ENCODE measurements around the gene SLC6A6. TPM values are rescaled to one million over a fixed set of nuclear protein-coding genes. Genes with fewer than 3 reads are reported as not detected.

The SLC6A6 gene
- total and polyA plus RNA-seq, 4 donors, result 0.92 to 7.2 (median 2.9) TPM

DNA sequence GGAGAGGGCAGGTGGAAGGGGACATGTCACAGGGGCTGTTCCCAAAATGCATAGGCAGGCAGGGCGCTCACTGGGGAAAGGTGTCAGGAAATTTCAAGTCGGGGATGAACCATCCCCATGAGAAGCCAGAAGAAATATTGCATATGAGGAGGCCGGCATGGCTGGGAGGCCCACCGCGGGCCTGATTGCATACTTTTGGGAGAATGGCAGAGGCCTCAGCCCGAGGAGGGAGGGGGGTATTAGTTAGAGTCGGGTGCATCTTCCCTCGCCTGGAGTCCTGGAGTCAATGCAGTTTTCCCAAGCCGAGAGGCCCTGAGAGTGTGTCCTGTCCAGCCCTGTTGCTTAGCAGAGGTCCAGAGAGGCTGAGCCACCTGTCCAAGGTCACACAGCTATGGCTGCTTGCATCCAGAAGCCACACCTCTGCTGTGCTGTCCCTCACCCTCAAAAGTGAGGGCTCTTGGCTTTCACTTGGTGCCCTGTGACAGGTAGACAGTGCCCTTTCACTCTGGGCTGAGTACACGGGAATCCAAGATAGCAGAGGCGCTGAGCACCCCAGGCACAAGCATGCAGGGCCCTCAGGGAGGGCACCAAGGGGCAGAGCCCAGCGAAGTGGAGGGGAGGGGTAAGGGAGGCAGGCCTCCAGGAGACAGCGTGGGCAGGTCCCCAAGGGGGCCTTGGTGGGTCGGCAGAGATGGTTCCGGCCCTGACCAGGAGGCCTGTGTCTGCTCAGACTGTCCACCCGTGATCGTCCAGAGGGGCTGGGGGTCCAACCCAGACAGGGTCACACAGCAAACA, 89.2 kb downstream of the SLC6A6 start:
- H3K27me3 ChIP-seq (ENCODE audit: control insufficient read depth in 4 of 4, insufficient read depth in 4 of 4, low read length in 3 of 4), result no peaks in the 10 kb centered on the region
- no peak for DNase-seq (ENCODE audit: low spot score)
- 92% methylated on average over 17 of the region's 17 CpGs for WGBS
- H3K9ac ChIP-seq (ENCODE audit: low read depth in 1 of 2, low read length in 2 of 2), result no peak overlapping the region
- H3K4me3 ChIP-seq (ENCODE audit: low read depth in 1 of 3, low read length in 3 of 3), result no peak overlapping the region
- H3K27ac ChIP-seq (ENCODE audit: low read depth in 1 of 2, low read length in 2 of 2), result no peak overlapping the region
- H3K36me3 ChIP-seq (ENCODE audit: control insufficient read depth in 4 of 4, insufficient read depth in 3 of 4, low read depth in 1 of 4, low read length in 3 of 4), result no peaks in the 10 kb centered on the region
- no peaks in the 10 kb centered on the region for H3K4me1 ChIP-seq (ENCODE audit: control insufficient read depth in 4 of 4, insufficient read depth in 4 of 4, low read length in 3 of 4)
- no peaks in the 10 kb centered on the region for H3K9me3 ChIP-seq (ENCODE audit: control insufficient read depth in 4 of 4, low read length in 3 of 4)
- TF ChIP-seq RXRA (IDR thresholded peaks at IDR 0.05) (no peak), EGR1 (IDR thresholded peaks at IDR 0.05; ENCODE audit: low read depth in 2 of 2) (no peak), HNF4A (conservative IDR thresholded peaks at IDR 0.05) (no peak), GABPA (IDR thresholded peaks at IDR 0.05 in 1 of 2, conservative IDR thresholded peaks at IDR 0.05 in 1 of 2) (no peak), FOXA2 (IDR thresholded peaks at IDR 0.05) (no peak), FOXA1 (IDR thresholded peaks at IDR 0.05) (no peak), CTCF (IDR thresholded peaks at IDR 0.05; ENCODE audit: low read depth, low read length, missing input control) (no peak)
- TF ChIP-seq, protein P1, sequence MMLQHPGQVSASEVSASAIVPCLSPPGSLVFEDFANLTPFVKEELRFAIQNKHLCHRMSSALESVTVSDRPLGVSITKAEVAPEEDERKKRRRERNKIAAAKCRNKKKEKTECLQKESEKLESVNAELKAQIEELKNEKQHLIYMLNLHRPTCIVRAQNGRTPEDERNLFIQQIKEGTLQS (IDR thresholded peaks at IDR 0.05), result no peak
- TF ChIP-seq, protein P2, sequence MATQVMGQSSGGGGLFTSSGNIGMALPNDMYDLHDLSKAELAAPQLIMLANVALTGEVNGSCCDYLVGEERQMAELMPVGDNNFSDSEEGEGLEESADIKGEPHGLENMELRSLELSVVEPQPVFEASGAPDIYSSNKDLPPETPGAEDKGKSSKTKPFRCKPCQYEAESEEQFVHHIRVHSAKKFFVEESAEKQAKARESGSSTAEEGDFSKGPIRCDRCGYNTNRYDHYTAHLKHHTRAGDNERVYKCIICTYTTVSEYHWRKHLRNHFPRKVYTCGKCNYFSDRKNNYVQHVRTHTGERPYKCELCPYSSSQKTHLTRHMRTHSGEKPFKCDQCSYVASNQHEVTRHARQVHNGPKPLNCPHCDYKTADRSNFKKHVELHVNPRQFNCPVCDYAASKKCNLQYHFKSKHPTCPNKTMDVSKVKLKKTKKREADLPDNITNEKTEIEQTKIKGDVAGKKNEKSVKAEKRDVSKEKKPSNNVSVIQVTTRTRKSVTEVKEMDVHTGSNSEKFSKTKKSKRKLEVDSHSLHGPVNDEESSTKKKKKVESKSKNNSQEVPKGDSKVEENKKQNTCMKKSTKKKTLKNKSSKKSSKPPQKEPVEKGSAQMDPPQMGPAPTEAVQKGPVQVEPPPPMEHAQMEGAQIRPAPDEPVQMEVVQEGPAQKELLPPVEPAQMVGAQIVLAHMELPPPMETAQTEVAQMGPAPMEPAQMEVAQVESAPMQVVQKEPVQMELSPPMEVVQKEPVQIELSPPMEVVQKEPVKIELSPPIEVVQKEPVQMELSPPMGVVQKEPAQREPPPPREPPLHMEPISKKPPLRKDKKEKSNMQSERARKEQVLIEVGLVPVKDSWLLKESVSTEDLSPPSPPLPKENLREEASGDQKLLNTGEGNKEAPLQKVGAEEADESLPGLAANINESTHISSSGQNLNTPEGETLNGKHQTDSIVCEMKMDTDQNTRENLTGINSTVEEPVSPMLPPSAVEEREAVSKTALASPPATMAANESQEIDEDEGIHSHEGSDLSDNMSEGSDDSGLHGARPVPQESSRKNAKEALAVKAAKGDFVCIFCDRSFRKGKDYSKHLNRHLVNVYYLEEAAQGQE (IDR thresholded peaks at IDR 0.05), result no peak
- TF ChIP-seq, protein P3, sequence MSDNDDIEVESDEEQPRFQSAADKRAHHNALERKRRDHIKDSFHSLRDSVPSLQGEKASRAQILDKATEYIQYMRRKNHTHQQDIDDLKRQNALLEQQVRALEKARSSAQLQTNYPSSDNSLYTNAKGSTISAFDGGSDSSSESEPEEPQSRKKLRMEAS (IDR thresholded peaks at IDR 0.05), result no peak

GRCh38 chr3:14492948-14493881, 90.8 kb downstream of the SLC6A6 start:
- Histone ChIP-seq H3K9me3 (ENCODE audit: control insufficient read depth in 4 of 4, low read length in 3 of 4) (no peaks in the 10 kb centered on the region), H3K36me3 (ENCODE audit: control insufficient read depth in 4 of 4, insufficient read depth in 3 of 4, low read depth in 1 of 4, low read length in 3 of 4) (no peaks in the 10 kb centered on the region), H3K4me3 (ENCODE audit: low read depth in 1 of 3, low read length in 3 of 3) (no peak overlapping the region), H3K27ac (ENCODE audit: low read depth in 1 of 2, low read length in 2 of 2) (no peak overlapping the region), H3K27me3 (ENCODE audit: control insufficient read depth in 4 of 4, insufficient read depth in 4 of 4, low read length in 3 of 4) (no peaks in the 10 kb centered on the region), H3K4me1 (ENCODE audit: control insufficient read depth in 4 of 4, insufficient read depth in 4 of 4, low read length in 3 of 4) (no peaks in the 10 kb centered on the region), H3K9ac (ENCODE audit: low read depth in 1 of 2, low read length in 2 of 2) (no peak overlapping the region)
- no peak for DNase-seq (ENCODE audit: low spot score)
- 92% methylated on average over 31 of the region's 31 CpGs for WGBS
- TF ChIP-seq HNF4A (conservative IDR thresholded peaks at IDR 0.05) (no peak), SP1 (IDR thresholded peaks at IDR 0.05) (no peak), TAF1 (conservative IDR thresholded peaks at IDR 0.05) (no peak), CTCF (IDR thresholded peaks at IDR 0.05; ENCODE audit: low read depth, low read length, missing input control) (no peak), GABPA (IDR thresholded peaks at IDR 0.05 in 1 of 2, conservative IDR thresholded peaks at IDR 0.05 in 1 of 2) (no peak)
- TF ChIP-seq, protein P4, sequence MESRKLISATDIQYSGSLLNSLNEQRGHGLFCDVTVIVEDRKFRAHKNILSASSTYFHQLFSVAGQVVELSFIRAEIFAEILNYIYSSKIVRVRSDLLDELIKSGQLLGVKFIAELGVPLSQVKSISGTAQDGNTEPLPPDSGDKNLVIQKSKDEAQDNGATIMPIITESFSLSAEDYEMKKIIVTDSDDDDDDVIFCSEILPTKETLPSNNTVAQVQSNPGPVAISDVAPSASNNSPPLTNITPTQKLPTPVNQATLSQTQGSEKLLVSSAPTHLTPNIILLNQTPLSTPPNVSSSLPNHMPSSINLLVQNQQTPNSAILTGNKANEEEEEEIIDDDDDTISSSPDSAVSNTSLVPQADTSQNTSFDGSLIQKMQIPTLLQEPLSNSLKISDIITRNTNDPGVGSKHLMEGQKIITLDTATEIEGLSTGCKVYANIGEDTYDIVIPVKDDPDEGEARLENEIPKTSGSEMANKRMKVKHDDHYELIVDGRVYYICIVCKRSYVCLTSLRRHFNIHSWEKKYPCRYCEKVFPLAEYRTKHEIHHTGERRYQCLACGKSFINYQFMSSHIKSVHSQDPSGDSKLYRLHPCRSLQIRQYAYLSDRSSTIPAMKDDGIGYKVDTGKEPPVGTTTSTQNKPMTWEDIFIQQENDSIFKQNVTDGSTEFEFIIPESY (IDR thresholded peaks at IDR 0.05), result no peak
- TF ChIP-seq, protein P1 (IDR thresholded peaks at IDR 0.05), result no peak

Data from liver (tissue), 9 donors.